HG03457 (cell line): ENCODE data around the gene EDEM2.
"Not testable (repeated sequence)": the region's sequence is repeated elsewhere in the genome, so short reads cannot be mapped to it uniquely, and the experiment has no call there.

Source experiments
- ATAC-seq: cut with Tn5 transposase; IDR thresholded peaks from one replicate; pipeline ENCODE4 v1.9.1; 2021; ENCODE audit warnings: moderate number of reproducible peaks; ENCODE audit not compliant: unreplicated experiment

Gene EDEM2

GRCh38 chr20:35088231-35089145 lies 58.6 kb downstream of the EDEM2 start:
- ATAC-seq, result no peak

DNA sequence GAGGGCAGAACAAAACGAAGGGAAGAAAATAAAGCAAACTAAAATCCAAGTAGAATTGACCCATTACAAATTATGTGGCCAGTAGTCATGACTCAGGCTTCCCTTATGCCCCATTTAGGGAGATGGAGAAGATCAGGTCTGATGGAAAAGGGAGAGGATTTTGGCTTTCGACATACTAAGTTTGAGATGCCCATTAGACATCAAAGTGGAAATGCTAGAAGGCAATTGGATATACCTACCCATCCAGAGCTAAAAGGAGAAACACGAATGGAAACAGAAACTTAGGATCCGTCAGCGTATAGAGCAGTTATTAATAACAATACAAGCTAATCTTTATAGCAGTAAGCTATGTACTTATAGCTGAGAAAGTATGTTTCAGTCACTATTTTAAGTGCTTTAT lies 59.3 kb downstream of the EDEM2 start:
- no peak for ATAC-seq

- ATAC-seq, result no peak
Measured at GRCh38 chr20:35087355-35087754, 59.8 kb downstream of the EDEM2 start.

DNA sequence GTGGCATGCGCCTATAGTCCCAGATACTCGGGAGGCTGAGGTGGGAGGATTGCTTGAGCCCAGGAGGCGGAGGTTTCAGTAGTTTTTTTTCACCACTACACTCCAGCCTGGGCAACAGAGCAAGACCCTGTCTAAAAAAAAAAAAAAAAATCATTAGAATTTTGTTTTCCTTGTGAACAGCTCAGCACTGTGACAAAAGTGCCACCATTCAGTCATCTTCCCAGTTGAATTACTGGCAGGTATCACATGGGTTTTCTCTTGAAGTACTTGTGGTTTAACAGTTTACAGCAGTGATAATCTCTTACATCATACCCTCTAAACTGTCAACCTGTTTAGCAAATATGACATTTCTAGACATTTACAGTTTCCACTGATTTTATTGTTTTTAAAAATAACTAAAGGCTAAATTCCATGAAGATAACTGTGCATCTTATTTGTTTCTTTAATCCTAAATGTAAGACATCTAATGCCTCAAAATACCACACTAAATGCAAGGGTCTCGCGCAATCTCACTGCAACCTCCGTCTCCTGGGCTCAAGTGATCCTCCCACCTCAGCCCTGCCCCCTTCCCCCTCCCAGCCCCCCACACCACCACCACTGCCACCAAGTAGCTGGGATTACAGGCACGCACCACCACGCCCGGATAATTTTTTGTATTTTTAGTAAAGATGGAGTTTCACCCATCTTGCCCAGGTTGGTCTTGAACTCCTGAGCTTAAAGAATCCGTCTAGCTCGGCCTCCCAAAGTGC lies 61.5 kb downstream of the EDEM2 start:
- ATAC-seq, result no peak

- no peak for ATAC-seq
Measured at GRCh38 chr20:35084998-35085397, 62.1 kb downstream of the EDEM2 start.

DNA sequence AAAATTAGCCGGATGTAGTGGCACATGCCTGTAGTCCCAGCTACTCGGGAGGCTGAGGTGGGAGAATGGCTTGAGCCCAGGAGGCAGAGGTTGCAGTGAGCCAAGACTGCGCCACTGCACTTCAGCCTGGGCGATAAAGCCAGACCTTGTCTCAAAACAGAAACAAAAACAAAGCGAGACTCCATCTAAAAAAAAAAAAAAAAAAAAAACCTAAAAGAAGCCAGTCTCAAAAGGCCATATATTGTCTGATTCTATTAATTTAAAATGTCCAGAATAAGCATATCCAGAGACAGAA lies 66.8 kb downstream of the EDEM2 start:
- ATAC-seq, result not testable (repeated sequence)

GRCh38 chr20:35079472-35080347 lies 67.4 kb downstream of the EDEM2 start:
- ATAC-seq, result no peak

- no peak for ATAC-seq
Measured at GRCh38 chr20:35077872-35078271, 69.3 kb downstream of the EDEM2 start.

DNA sequence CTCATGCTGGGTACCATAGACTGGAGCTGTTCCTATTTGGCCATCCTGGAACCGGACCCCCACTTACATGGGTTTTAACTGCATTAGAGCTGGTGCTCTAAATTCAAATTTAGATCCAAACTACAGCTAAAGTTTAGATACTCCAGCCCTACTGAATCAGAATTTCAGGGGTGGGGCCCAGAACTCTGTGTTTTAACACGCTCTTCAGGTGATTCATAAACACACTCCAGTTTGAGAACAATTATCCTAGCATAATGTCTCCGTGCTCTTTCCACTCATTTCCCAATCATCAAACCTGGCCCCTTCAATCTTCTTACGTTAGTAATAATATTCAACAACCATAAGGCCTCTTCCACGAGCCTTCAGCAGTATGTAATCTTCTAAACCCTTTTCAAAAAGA lies 69.8 kb downstream of the EDEM2 start:
- ATAC-seq, result no peak

GRCh38 chr20:35071436-35072153 lies 75.5 kb downstream of the EDEM2 start:
- not testable (repeated sequence) for ATAC-seq

DNA sequence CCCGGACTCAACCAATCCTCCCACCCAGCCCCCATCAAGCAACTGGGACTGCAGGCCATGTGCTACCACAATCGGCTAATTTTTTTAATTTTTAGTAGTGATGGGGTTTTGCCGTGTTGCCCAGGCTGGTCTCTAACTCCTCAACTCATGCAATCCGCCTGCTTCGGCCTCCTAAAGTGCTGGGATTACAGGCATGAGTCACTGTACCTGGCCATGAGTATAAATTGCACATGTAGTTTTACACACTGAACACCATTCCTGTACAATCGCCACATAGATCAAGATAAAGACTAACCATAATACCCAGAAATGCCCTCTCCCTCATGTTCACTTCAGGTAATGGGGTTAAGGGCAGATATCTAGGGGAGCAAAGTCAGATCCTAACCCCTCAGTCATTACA lies 80.9 kb downstream of the EDEM2 start:
- no peak for ATAC-seq
